Fibroblast of lung (primary cell): Measurements from ENCODE around the gene PDXK. TPM values are rescaled to one million over a fixed set of nuclear protein-coding genes. Genes with fewer than 3 reads are reported as not detected.

Source experiments
- DNase-seq, 2 donors: peaks; one replicate each; pipeline versions ENCODE4 v3.0.0 to v3.0.0-alpha.2; 2010; ENCODE audit warnings: low read depth in 2 of 2
- H2AFZ ChIP-seq: 2 replicates; pipeline ENCODE4 v1.5.1; 2012; ENCODE audit warnings: low read length, control low read depth, inconsistent platforms
- H3K27ac ChIP-seq: 2 replicates; pipeline ENCODE4 v1.5.1; 2011; ENCODE audit warnings: low read length, control low read depth; ENCODE audit not compliant: insufficient read depth
- H3K27me3 ChIP-seq: 2 replicates; pipeline ENCODE4 v1.5.1; 2011; ENCODE audit warnings: mild to moderate bottlenecking, low read length; ENCODE audit not compliant: control insufficient read depth, insufficient read depth
- H3K36me3 ChIP-seq: 2 replicates; pipeline ENCODE4 v1.5.1; 2011; ENCODE audit warnings: low read length; ENCODE audit not compliant: control insufficient read depth, insufficient read depth
- H3K4me1 ChIP-seq: 2 replicates; pipeline ENCODE4 v1.5.1; 2011; ENCODE audit warnings: low read length; ENCODE audit not compliant: control insufficient read depth, insufficient read depth; ENCODE audit errors: extremely low read depth
- H3K4me2 ChIP-seq: 2 replicates; pipeline ENCODE4 v1.5.1; 2011; ENCODE audit warnings: low read length, control low read depth; ENCODE audit not compliant: insufficient read depth; ENCODE audit errors: extremely low read depth
- H3K4me3 ChIP-seq, 4 experiments: fragments of 200-600 bp in 1 of 4; sonication (generic) in 1 of 4; replicated peaks in 1 of 4; 2 replicates each; pipeline ENCODE4 v1.5.1; 2011 to 2016; ENCODE audit warnings: low read length in 4 of 4, low read depth in 3 of 4, mild to moderate bottlenecking in 3 of 4, control low read depth in 2 of 4, inconsistent platforms in 1 of 4, mixed read lengths in 1 of 4; ENCODE audit not compliant: insufficient read depth in 1 of 4; ENCODE audit errors: control extremely low read depth in 1 of 4
- H3K79me2 ChIP-seq: 2 replicates; pipeline ENCODE4 v1.5.1; 2012; ENCODE audit warnings: mild to moderate bottlenecking, low read length, inconsistent platforms; ENCODE audit not compliant: control insufficient read depth, insufficient read depth
- H3K9ac ChIP-seq: 2 replicates; pipeline ENCODE4 v1.5.1; 2011; ENCODE audit warnings: mild to moderate bottlenecking, low read length, control low read depth; ENCODE audit not compliant: insufficient read depth
- H3K9me3 ChIP-seq: 2 replicates; pipeline ENCODE4 v1.5.1; 2012; ENCODE audit warnings: low read depth, low read length; ENCODE audit not compliant: control insufficient read depth, insufficient read depth
- H4K20me1 ChIP-seq: 2 replicates; pipeline ENCODE4 v1.5.1; 2011; ENCODE audit warnings: low read length; ENCODE audit not compliant: control insufficient read depth, insufficient read depth; ENCODE audit errors: extremely low read depth
- CTCF ChIP-seq, 2 donors: IDR thresholded peaks in 1 of 2; conservative IDR thresholded peaks in 1 of 2; 1 replicate in 1 of 2; 2 replicates in 1 of 2; pipeline ENCODE4 v1.5.1; 2011 to 2012; ENCODE audit warnings: low read length in 2 of 2, control low read depth in 1 of 2, inconsistent platforms in 1 of 2, low read depth in 1 of 2, mild to moderate bottlenecking in 1 of 2
- EZH2 ChIP-seq: IDR thresholded peaks from 2 replicates; pipeline ENCODE4 v1.5.1; 2012; ENCODE audit warnings: low read length, control low read depth, mild to moderate bottlenecking; ENCODE audit errors: missing control alignments
- polyA minus RNA-seq: library from RNA; depleted of rRNA, polyadenylated mRNA; stranded (reverse); fragments of >200 nt; gene quantifications from 2 replicates; pipeline ENCODE4 v1.2.3, GENCODE V29; 2011; ENCODE audit warnings: low replicate concordance
- polyA plus RNA-seq, 2 donors: library from polyadenylated mRNA; depleted of rRNA in 1 of 2; stranded (reverse) in 1 of 2; unstranded in 1 of 2; fragments of >200 nt; gene quantifications; 2 replicates each; pipeline ENCODE4 v1.2.1, GENCODE V29; 2011 to 2012; ENCODE audit warnings: missing spikeins in 1 of 2
- total RNA-seq: library from RNA; depleted of rRNA; stranded (reverse); fragments of >200 nt; gene quantifications from 2 replicates; pipeline ENCODE4 v1.2.1, GENCODE V29; 2014

The PDXK gene
- 46.2 and 47.4 TPM in 2 replicates for total RNA-seq
- polyA plus RNA-seq: 146 and 162 TPM in 2 replicates
- 110 and 133 TPM in 2 replicates for polyA plus RNA-seq (2012)
- polyA minus RNA-seq: 200 and 210 TPM in 2 replicates

- Histone ChIP-seq H3K9ac (peak within 1 kb of the TSS; percentile 93), H3K4me1 (peaks cover 7% of the 10 kb centered on the region), H3K27me3 (no peaks in the 10 kb centered on the region), H3K27ac (peak within 1 kb of the TSS; percentile 89), H2AFZ (peak within 1 kb of the TSS; percentile 60), H3K79me2 (peaks cover 39% of the 10 kb centered on the region), H3K9me3 (no peaks in the 10 kb centered on the region), H3K4me3 (peak within 1 kb of the TSS; percentile 79 to 94 (median 90)), H3K36me3 (peaks cover 5% of the 10 kb centered on the region), H3K4me2 (peak within 1 kb of the TSS; percentile 94), H4K20me1 (no peaks in the 10 kb centered on the region)
- DNase-seq: peak; percentile 74 to 78
- TF ChIP-seq EZH2: no peak
- TF ChIP-seq CTCF (conservative IDR thresholded peaks at IDR 0.05 in 1 of 2, IDR thresholded peaks at IDR 0.05 in 1 of 2; ENCODE audit: low read depth in 1 of 2, low read length in 2 of 2): peak in 1 of 2 donors; percentile 5
Observed at GRCh38 chr21:43718872-43719747, at the start of gene PDXK. Gene PDXK (plus strand): TSS chr21:43719129. CDS start chr21:43719295, 166 bp downstream.

GRCh38 chr21:43669828-43670605 lies 48.9 kb upstream of the PDXK start:
- Histone ChIP-seq H3K4me1 (no peaks in the 10 kb centered on the region), H3K9ac (no peak overlapping the region), H4K20me1 (peaks cover 2% of the 10 kb centered on the region), H3K4me2 (no peak overlapping the region), H3K9me3 (no peaks in the 10 kb centered on the region), H3K79me2 (peaks cover 21% of the 10 kb centered on the region), H3K36me3 (peaks cover 8% of the 10 kb centered on the region), H3K27me3 (no peaks in the 10 kb centered on the region), H2AFZ (no peak overlapping the region), H3K27ac (no peak overlapping the region), H3K4me3 (no peak overlapping the region)
- TF ChIP-seq CTCF (conservative IDR thresholded peaks at IDR 0.05 in 1 of 2, IDR thresholded peaks at IDR 0.05 in 1 of 2; ENCODE audit: low read depth in 1 of 2, low read length in 2 of 2) (no peak), EZH2 (no peak)
- no peak for DNase-seq

DNA sequence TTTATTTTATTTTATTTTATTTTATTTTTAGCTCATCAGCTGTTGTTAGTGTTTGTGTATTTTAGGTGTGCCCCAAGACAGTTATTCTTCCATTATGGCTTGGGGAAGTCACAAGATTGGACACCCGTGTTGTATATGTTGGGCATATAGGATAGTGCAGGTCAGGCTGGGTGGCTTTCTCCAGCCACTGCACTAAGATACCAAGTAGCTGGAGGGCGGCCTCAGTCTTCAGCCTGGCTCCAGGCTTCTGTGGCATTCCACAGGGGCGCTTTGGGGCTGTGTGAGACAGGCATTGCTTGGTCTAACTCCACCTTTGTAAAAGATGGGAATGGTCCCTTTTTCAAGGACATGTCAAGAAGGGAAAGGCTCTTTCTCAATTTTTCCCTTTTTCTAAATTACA lies 43.1 kb upstream of the PDXK start:
- no peaks in the 10 kb centered on the region for H3K27me3 ChIP-seq
- H3K36me3 ChIP-seq: peaks cover 13% of the 10 kb centered on the region
- no peaks in the 10 kb centered on the region for H3K4me1 ChIP-seq
- TF ChIP-seq CTCF (conservative IDR thresholded peaks at IDR 0.05 in 1 of 2, IDR thresholded peaks at IDR 0.05 in 1 of 2; ENCODE audit: low read depth in 1 of 2, low read length in 2 of 2): no peak
- no peak for TF ChIP-seq EZH2
- no peak overlapping the region for H3K9ac ChIP-seq
- H3K4me3 ChIP-seq: no peak overlapping the region
- no peaks in the 10 kb centered on the region for H4K20me1 ChIP-seq
- H3K27ac ChIP-seq: no peak overlapping the region
- no peak for DNase-seq
- no peaks in the 10 kb centered on the region for H3K9me3 ChIP-seq
- H3K4me2 ChIP-seq: no peak overlapping the region
- no peak overlapping the region for H2AFZ ChIP-seq
- no peaks in the 10 kb centered on the region for H3K79me2 ChIP-seq
